Mononuclear cell (primary cell): ENCODE results near the gene MUC21. TPM values are rescaled to one million over a fixed set of nuclear protein-coding genes. Genes with fewer than 3 reads are reported as not detected.
"Not testable (repeated sequence)": the region's sequence is repeated elsewhere in the genome, so short reads cannot be mapped to it uniquely, and the experiment has no call there.

Source experiments
- H3K27me3 ChIP-seq: 2 replicates; pipeline ENCODE4 v1.6.0; 2011; ENCODE audit warnings: low read length, control low read depth; ENCODE audit not compliant: insufficient read depth
- H3K4me1 ChIP-seq: 2 replicates; pipeline ENCODE4 v1.5.1; 2011; ENCODE audit warnings: mild to moderate bottlenecking, low read length, control low read depth; ENCODE audit not compliant: insufficient read depth
- H3K4me3 ChIP-seq: 2 replicates; pipeline ENCODE4 v1.5.1; 2011; ENCODE audit warnings: mild to moderate bottlenecking, low read length, moderate library complexity
- H3K9me3 ChIP-seq: 2 replicates; pipeline ENCODE4 v1.5.1; 2011; ENCODE audit warnings: low read depth, mild to moderate bottlenecking, control low read depth, low read length
- total RNA-seq: library from RNA; depleted of rRNA; stranded (reverse); fragments of >200 nt; gene quantifications from one replicate; pipeline ENCODE4 v1.2.3, GENCODE V29; 2012

The MUC21 gene
- total RNA-seq, 1 donor: not detected

- Histone ChIP-seq H3K27me3 (peaks cover 3% of the 10 kb centered on the region), H3K9me3 (no peaks in the 10 kb centered on the region), H3K4me1 (no peaks in the 10 kb centered on the region), H3K4me3 (no peak within 1 kb of the TSS)
These were observed 27.0 kb downstream of the MUC21 start, which contains the start of gene MUC22 for GRCh38 chr6:31010393-31011060. Gene MUC22, plus strand, starts transcription at chr6:31010474. Its CDS starts 233 bp downstream, at chr6:31010707.

- H3K27me3 ChIP-seq: peaks cover 3% of the 10 kb centered on the region
- no peaks in the 10 kb centered on the region for H3K9me3 ChIP-seq
- no peak overlapping the region for H3K4me3 ChIP-seq
- H3K4me1 ChIP-seq: no peaks in the 10 kb centered on the region
These were observed 27.6 kb downstream of the MUC21 start for GRCh38 chr6:31011153-31011552.

- no peaks in the 10 kb centered on the region for H3K9me3 ChIP-seq
- H3K27me3 ChIP-seq: peaks cover 3% of the 10 kb centered on the region
- no peaks in the 10 kb centered on the region for H3K4me1 ChIP-seq
- H3K4me3 ChIP-seq: no peak overlapping the region
These were observed 33.3 kb downstream of the MUC21 start for GRCh38 chr6:31016659-31017299.

GRCh38 chr6:31017436-31017835 lies 33.9 kb downstream of the MUC21 start:
- H3K9me3 ChIP-seq, H3K4me3 ChIP-seq, H3K27me3 ChIP-seq, H3K4me1 ChIP-seq: not testable (repeated sequence)

- no peaks in the 10 kb centered on the region for H3K4me1 ChIP-seq
- no peaks in the 10 kb centered on the region for H3K9me3 ChIP-seq
- no peak overlapping the region for H3K4me3 ChIP-seq
- H3K27me3 ChIP-seq: no peaks in the 10 kb centered on the region
These were observed 36.5 kb downstream of the MUC21 start for GRCh38 chr6:31020057-31020456.

- H3K4me3 ChIP-seq, H3K9me3 ChIP-seq, H3K27me3 ChIP-seq, H3K4me1 ChIP-seq: not testable (repeated sequence)
These were observed 37.2 kb downstream of the MUC21 start for GRCh38 chr6:31020631-31021255.

GRCh38 chr6:31021705-31022531 lies 38.4 kb downstream of the MUC21 start:
- not testable (repeated sequence) for H3K27me3 ChIP-seq, H3K4me3 ChIP-seq, H3K4me1 ChIP-seq, H3K9me3 ChIP-seq

GRCh38 chr6:31025595-31025994 lies 42.1 kb downstream of the MUC21 start:
- Histone ChIP-seq H3K4me1 (no peaks in the 10 kb centered on the region), H3K4me3 (no peak overlapping the region), H3K9me3 (no peaks in the 10 kb centered on the region), H3K27me3 (no peaks in the 10 kb centered on the region)

- H3K4me3 ChIP-seq: no peak overlapping the region
- no peaks in the 10 kb centered on the region for H3K4me1 ChIP-seq
- H3K27me3 ChIP-seq: no peaks in the 10 kb centered on the region
- no peaks in the 10 kb centered on the region for H3K9me3 ChIP-seq
These were observed 47.6 kb downstream of the MUC21 start for GRCh38 chr6:31031095-31031494.

GRCh38 chr6:31033075-31033474 lies 49.6 kb downstream of the MUC21 start:
- Histone ChIP-seq H3K27me3 (no peaks in the 10 kb centered on the region), H3K9me3 (no peaks in the 10 kb centered on the region), H3K4me1 (no peaks in the 10 kb centered on the region), H3K4me3 (no peak overlapping the region)

GRCh38 chr6:31035862-31036497 lies 52.5 kb downstream of the MUC21 start:
- no peaks in the 10 kb centered on the region for H3K27me3 ChIP-seq
- no peak overlapping the region for H3K4me3 ChIP-seq
- no peaks in the 10 kb centered on the region for H3K9me3 ChIP-seq
- H3K4me1 ChIP-seq: no peaks in the 10 kb centered on the region

- Histone ChIP-seq H3K4me1 (no peaks in the 10 kb centered on the region), H3K4me3 (no peak overlapping the region), H3K9me3 (no peaks in the 10 kb centered on the region), H3K27me3 (no peaks in the 10 kb centered on the region)
These were observed 53.7 kb downstream of the MUC21 start for GRCh38 chr6:31037169-31037568.

GRCh38 chr6:31037682-31038081 lies 54.2 kb downstream of the MUC21 start:
- H3K4me1 ChIP-seq: no peaks in the 10 kb centered on the region
- H3K9me3 ChIP-seq: no peaks in the 10 kb centered on the region
- H3K27me3 ChIP-seq: no peaks in the 10 kb centered on the region
- no peak overlapping the region for H3K4me3 ChIP-seq

GRCh38 chr6:31038559-31038958 lies 55.0 kb downstream of the MUC21 start:
- Histone ChIP-seq H3K27me3 (no peaks in the 10 kb centered on the region), H3K9me3 (no peaks in the 10 kb centered on the region), H3K4me3 (no peak overlapping the region), H3K4me1 (peaks cover 5% of the 10 kb centered on the region)
